AG09309 (cell line): Measurements from ENCODE around the gene SMARCB1.
A peak's percentile ranks its signal among the peaks of the same experiment; 100 is the strongest.

Experiments used
- DNase-seq: peaks from one replicate; pipeline ENCODE4 v3.0.0-alpha.2; 2010; ENCODE audit warnings: low read depth
- H3K4me3 ChIP-seq: 2 replicates; pipeline ENCODE4 v1.5.1; 2011; ENCODE audit warnings: mild to moderate bottlenecking, low read depth, low read length, moderate library complexity; ENCODE audit not compliant: control insufficient read depth
- CTCF ChIP-seq: IDR thresholded peaks from 2 replicates; pipeline ENCODE4 v1.5.1; 2011; ENCODE audit warnings: mild to moderate bottlenecking, low read depth, low read length, inconsistent platforms; ENCODE audit not compliant: insufficient read depth, control insufficient read depth; ENCODE audit errors: missing control alignments

SMARCB1 gene

GRCh38 chr22:23849009-23850006, 62.5 kb downstream of the SMARCB1 start:
- H3K4me3 ChIP-seq, result peak overlapping the region; percentile 27
- TF ChIP-seq CTCF, result peak; percentile 98

GRCh38 chr22:23850136-23850611, 63.4 kb downstream of the SMARCB1 start:
- no peak for TF ChIP-seq CTCF
- DNase-seq, result no peak
- H3K4me3 ChIP-seq, result no peak overlapping the region

More at GRCh38 chr22:23849009-23850006, 62.5 kb downstream of the SMARCB1 start:
- DNase-seq, result no peak

DNA sequence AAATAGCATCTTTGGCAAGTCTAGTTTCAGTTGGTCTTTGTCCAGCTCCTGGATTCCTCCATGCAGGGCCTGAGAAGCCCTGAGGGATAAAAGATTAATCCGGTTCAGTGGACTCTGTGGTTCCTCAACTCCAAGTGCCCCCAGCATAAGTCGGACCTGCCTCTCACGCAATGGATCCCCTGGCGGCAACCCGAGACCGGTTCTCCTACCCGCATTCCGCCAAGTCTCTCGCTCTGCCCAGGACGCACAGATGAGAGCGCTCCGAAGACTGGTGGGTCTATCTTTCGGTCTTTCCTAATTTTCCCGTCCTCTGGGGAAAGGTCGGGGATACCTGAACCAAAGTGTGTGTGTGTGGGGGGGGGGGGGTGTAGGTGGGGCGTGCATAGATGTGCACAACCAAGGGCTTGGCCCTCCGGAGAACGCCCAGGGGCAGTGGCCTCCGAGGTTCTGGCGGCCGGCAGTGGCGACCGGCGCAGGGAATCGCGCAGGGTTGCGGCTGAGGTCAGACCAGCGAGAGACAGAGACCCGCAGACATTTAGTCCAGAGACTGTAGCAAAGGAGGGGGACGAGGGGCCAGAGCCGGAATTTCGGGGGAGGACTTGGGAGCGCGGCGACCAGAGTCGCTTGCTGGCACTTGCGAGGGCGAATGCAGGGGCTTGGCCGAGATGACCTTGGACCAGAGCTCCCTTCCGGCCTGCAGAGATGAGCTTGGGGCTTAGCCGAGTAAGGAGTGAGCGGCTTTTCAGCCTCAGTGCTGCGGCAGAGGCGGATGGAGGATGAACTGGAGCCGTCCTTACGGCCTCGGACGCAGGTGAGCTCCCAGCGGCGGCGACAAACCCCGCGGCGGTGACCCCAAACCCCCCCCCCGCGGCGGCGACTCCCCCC, 70.2 kb downstream of the SMARCB1 start:
- peak; percentile 4 for TF ChIP-seq CTCF
- H3K4me3 ChIP-seq, result peak overlapping the region; percentile 69
- DNase-seq, result no peak

DNA sequence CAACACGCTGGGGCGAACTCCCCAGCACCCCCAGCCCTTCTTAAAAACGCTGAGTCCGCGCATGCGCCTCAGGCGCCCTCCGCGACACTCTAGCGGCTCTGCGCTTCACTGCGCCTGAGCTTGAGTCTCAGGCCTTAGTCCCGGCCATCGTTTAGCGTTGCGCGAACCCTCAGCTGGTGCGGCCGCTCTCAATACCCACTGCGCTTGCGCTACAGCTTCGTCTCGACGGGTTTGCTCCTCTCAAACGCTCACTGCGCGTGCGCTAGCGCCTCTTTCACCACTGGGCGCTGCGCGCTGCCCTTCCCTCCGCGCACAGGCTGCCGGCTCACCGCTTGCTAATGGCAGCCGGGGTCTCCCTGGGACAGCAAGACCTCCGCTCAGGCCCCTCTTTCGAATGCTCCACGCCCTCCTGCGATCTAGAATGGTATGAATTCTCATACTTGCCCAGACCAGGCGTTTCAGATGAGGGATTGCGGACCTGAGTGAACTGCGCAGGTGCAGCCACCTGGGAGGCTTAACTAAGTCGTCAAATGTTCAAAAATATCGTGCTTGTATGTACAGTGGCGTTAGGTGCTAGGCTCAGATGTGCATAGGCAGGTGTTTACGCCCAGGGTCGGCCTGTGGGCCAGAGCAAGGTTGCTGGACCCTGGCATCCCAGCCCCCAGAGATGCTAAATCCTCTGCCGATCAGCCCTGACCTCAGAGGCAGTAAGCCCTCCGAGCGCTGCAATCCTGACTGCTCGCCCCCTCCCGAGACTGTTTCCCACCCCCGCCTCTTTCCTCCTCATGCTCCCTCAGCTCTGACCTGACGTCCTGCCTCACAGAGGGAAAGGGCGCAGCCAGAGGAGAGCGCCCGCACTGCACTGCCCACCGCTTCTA, 71.1 kb downstream of the SMARCB1 start, which contains the start of gene SLC2A11:
Gene SLC2A11, plus strand, starts transcription at position 270 of the 878 bp plus-strand sequence. Its CDS starts 125 bp downstream, at position 395.
- H3K4me3 ChIP-seq, result peak within 1 kb of the TSS; percentile 69
- peak; percentile 27 for TF ChIP-seq CTCF
- peak; percentile 86 for DNase-seq

DNA sequence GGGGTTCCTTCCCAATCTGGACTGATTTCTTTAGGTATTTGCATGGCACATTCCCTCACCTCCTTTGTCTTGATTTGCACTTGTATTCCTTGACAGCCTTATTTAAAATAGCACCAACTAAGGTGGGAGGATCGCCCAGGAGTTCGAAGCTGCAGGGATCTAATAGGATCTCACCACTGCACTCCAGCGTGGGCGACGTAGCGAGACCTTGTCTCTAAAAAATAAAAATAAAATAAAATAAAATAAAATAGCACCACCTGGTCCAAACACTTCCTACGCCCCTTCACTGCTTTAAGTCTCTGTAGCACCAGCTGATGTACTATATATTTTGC, 71.7 kb downstream of the SMARCB1 start:
- TF ChIP-seq CTCF, result no peak
- H3K4me3 ChIP-seq, result peak overlapping the region; percentile 69
- no peak for DNase-seq
